A172 (cell line): ENCODE measurements around the gene COL11A2. TPM values are rescaled to one million over a fixed set of nuclear protein-coding genes. Genes with fewer than 3 reads are reported as not detected.

Experiments used
- DNase-seq: peaks from one replicate; pipeline ENCODE4 v3.0.0-alpha.2; 2015; ENCODE audit warnings: low spot score
- total RNA-seq: library from RNA; depleted of rRNA; stranded (reverse); fragments of >200 nt; shearing (Covaris generic); gene quantifications from 2 replicates; pipeline ENCODE4 v1.2.3, GENCODE V29; 2014; rRNA removed

The COL11A2 gene
- total RNA-seq, 1 experiment from 2014 or later, result 1.7 TPM

DNA sequence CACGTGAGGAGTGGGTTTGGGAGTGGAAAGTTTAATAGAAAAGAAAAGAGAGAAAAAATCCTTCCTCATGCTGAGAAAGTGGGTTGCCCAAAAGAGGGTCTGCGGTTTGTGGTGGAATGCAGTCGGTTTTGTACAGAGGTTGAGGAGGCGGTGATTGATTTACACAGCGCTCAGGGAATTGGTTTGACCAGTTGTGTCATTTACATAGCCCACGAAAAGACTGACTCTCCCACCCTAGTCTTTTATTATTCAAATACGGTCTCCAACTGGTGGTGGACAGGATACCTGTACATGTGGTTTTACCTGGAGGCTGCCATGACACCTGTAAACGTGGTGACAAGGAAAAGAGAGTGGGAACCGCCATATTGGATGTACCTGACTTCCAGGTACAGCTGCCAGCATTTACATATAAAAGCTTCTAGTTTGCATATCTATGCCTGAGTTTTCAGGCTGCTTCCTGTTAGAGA is 74.4 kb downstream of the COL11A2 start:
- no peak for DNase-seq

GRCh38 chr6:33116841-33117711 is 75.2 kb downstream of the COL11A2 start:
- no peak for DNase-seq

GRCh38 chr6:33116417-33116816 is 75.8 kb downstream of the COL11A2 start:
- no peak for DNase-seq

DNA sequence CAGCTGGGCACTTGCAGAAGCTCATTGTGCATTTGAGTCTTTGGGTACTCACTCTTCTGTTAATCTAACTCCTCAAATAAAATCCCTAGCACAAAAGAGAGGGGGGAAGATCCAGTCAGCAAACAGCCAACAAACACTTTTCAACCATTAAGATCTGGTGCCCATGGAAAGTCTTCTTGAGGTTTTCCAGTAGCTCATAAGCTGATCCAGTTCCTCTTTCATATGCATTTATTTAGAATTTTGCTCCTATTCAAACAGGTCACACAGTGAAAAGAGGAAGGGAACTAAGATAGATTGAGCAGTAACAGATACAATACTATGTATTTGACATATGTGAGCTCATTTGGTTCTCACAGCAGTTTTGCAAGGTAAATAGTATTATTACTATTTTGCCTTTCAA is 77.9 kb downstream of the COL11A2 start:
- DNase-seq, result no peak

DNA sequence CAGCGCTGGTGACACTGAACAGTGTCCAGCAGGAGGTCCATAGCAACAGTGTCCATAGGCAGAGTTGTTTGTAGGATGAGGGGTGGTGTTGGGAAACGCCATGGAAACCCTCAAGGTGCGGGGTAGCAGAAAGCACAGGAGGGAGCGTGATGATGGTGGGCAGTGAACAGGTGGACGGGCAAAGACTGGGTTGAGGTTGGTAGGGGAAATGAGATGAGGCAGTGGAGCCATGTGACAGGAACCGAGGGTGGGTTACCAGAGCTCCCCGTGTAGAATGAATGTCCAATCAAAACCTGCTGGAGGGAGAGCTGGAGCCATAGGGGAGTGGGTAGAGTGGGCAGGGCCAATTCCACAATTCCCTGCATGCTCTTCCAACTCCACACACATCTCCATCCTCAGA is 78.5 kb downstream of the COL11A2 start:
- DNase-seq, result no peak

Other genes with a start within 250 kb of the COL11A2 start
- gene HLA-DMA, start 239.4 kb downstream of the COL11A2 start, total RNA-seq, result 0.78 and 1.2 TPM in 2 replicates
- gene BRD2, start 223.9 kb downstream of the COL11A2 start, total RNA-seq, result 73.9 and 106 TPM in 2 replicates
- gene HLA-DOA, start 182.9 kb downstream of the COL11A2 start, total RNA-seq, result not detected in 2 replicates
- 0.31 and 0.34 TPM in 2 replicates for gene HLA-DPA1, start 118.8 kb downstream of the COL11A2 start, total RNA-seq
- 0.10 TPM in 1 of 2 replicates, not detected in the other for gene HLA-DPB1, start 116.5 kb downstream of the COL11A2 start, total RNA-seq
- gene RXRB, start 8.2 kb upstream of the COL11A2 start, total RNA-seq, result 14.1 and 20.4 TPM in 2 replicates
- 77.7 and 120 TPM in 2 replicates for gene SLC39A7, start 8.4 kb upstream of the COL11A2 start, total RNA-seq
- gene HSD17B8, start 12.2 kb upstream of the COL11A2 start, total RNA-seq, result 0.19 TPM in 1 of 2 replicates, not detected in the other
- 16.2 and 19.7 TPM in 2 replicates for gene RING1, start 16.0 kb upstream of the COL11A2 start, total RNA-seq
- 23.2 and 34.3 TPM in 2 replicates for gene VPS52, start 79.4 kb upstream of the COL11A2 start, total RNA-seq
- gene RPS18, start 79.6 kb upstream of the COL11A2 start, total RNA-seq, result 2,019 and 2,446 TPM in 2 replicates
- 0.07 TPM in 2 replicates for gene B3GALT4, start 84.7 kb upstream of the COL11A2 start, total RNA-seq
- 77.9 and 95.4 TPM in 2 replicates for gene WDR46, start 96.8 kb upstream of the COL11A2 start, total RNA-seq
- gene PFDN6, start 97.1 kb upstream of the COL11A2 start, total RNA-seq, result 85.3 and 93.7 TPM in 2 replicates
- 17.7 and 18.3 TPM in 2 replicates for gene RGL2, start 106.5 kb upstream of the COL11A2 start, total RNA-seq
- gene TAPBP, start 121.6 kb upstream of the COL11A2 start, total RNA-seq, result 59.4 and 61.6 TPM in 2 replicates
- 7.6 and 8.8 TPM in 2 replicates for gene ZBTB22, start 125.3 kb upstream of the COL11A2 start, total RNA-seq
- 56.2 and 60.0 TPM in 2 replicates for gene DAXX, start 130.5 kb upstream of the COL11A2 start, total RNA-seq
- 53.2 and 55.6 TPM in 2 replicates for gene KIFC1, start 199.4 kb upstream of the COL11A2 start, total RNA-seq
- 36.0 and 40.8 TPM in 2 replicates for gene PHF1, start 218.5 kb upstream of the COL11A2 start, total RNA-seq
- 298 and 347 TPM in 2 replicates for gene CUTA, start 225.6 kb upstream of the COL11A2 start, total RNA-seq
- gene SYNGAP1, start 227.6 kb upstream of the COL11A2 start, total RNA-seq, result 1.8 and 2.5 TPM in 2 replicates